H1 (cell line): Measurements from ENCODE around the gene UHRF2. TPM values are rescaled to one million over a fixed set of nuclear protein-coding genes. Genes with fewer than 3 reads are reported as not detected.

Experiments used
- CTCF ChIA-PET: fragments of 300-600 bp; sonication (Branson Sonifier 250); formaldehyde crosslinking; loops from one replicate; lab custom pipeline; 2021; ENCODE audit not compliant: partially characterized antibody; lab: Charles Lee
- POLR2A ChIA-PET: fragments of 300-600 bp; sonication (Branson Sonifier 250); formaldehyde crosslinking; loops from one replicate; lab custom pipeline; 2021; ENCODE audit warnings: inconsistent platforms; ENCODE audit not compliant: partially characterized antibody; lab: Charles Lee
- DNase-seq, 2 experiments: peaks; one replicate each; pipeline versions ENCODE4 v3.0.0 to v3.0.0-alpha.2; 2010 to 2022; ENCODE audit warnings: low spot score in 2 of 2, low read depth in 1 of 2, mixed read lengths in 1 of 2
- FAIRE-seq: peaks from 2 replicates; lab custom pipeline; 2011; peaks lifted over from hg19 to GRCh38; lab: Jason Lieb, UNC
- H2AFZ ChIP-seq: 2 replicates; pipeline ENCODE4 v1.8.1; 2012; ENCODE audit warnings: low read length, inconsistent platforms
- H2AK5ac ChIP-seq: 2 replicates; pipeline ENCODE4 v1.6.1; 2013; ENCODE audit warnings: low read depth, low read length
- H2BK120ac ChIP-seq: replicated peaks from 2 replicates; pipeline ENCODE3; 2013; ENCODE audit warnings: low read depth, low read length, inconsistent platforms
- H2BK12ac ChIP-seq: 2 replicates; pipeline ENCODE4 v1.6.1; 2013; ENCODE audit warnings: low read depth, low read length
- H2BK15ac ChIP-seq: 2 replicates; pipeline ENCODE4 v1.6.1; 2013; ENCODE audit warnings: low read length
- H2BK20ac ChIP-seq: 2 replicates; pipeline ENCODE4 v1.6.1; 2013; ENCODE audit warnings: low read length
- H2BK5ac ChIP-seq: 2 replicates; pipeline ENCODE4 v1.6.1; 2013; ENCODE audit warnings: low read depth, low read length
- H3K14ac ChIP-seq: 2 replicates; pipeline ENCODE4 v1.6.1; 2013; ENCODE audit warnings: inconsistent platforms; ENCODE audit not compliant: insufficient read length
- H3K18ac ChIP-seq: 2 replicates; pipeline ENCODE4 v1.6.1; 2013; ENCODE audit warnings: low read length; ENCODE audit errors: extremely low read depth
- H3K23ac ChIP-seq: 2 replicates; pipeline ENCODE4 v1.6.1; 2013; ENCODE audit warnings: inconsistent platforms; ENCODE audit not compliant: insufficient read length
- H3K23me2 ChIP-seq: 2 replicates; pipeline ENCODE4 v1.6.1; 2013; ENCODE audit warnings: low read depth, low read length
- H3K27ac ChIP-seq: 2 replicates; pipeline ENCODE4 v1.6.1; 2011; ENCODE audit warnings: low read depth, low read length, inconsistent platforms
- H3K27me3 ChIP-seq, 4 experiments: replicated peaks in 1 of 4; 1 replicate in 1 of 4; 2 replicates in 3 of 4; pipeline versions ENCODE4 v1.6.1 to v1.8.1; 2011 to 2013; ENCODE audit warnings: low read length in 3 of 4, mild to moderate bottlenecking in 3 of 4, inconsistent platforms in 2 of 4, mixed read lengths in 2 of 4, moderate library complexity in 1 of 4; ENCODE audit not compliant: control insufficient read depth in 3 of 4, insufficient read depth in 3 of 4; ENCODE audit errors: extremely low read depth in 1 of 4
- H3K36me3 ChIP-seq, 4 experiments: 2 replicates each; pipeline versions ENCODE4 v1.6.1 to v1.8.1; 2011 to 2013; ENCODE audit warnings: mild to moderate bottlenecking in 4 of 4, low read length in 3 of 4, moderate library complexity in 2 of 4, control low read depth in 1 of 4, inconsistent platforms in 1 of 4; ENCODE audit not compliant: insufficient read depth in 4 of 4, control insufficient read depth in 2 of 4
- H3K4ac ChIP-seq: replicated peaks from 2 replicates; pipeline ENCODE3; 2013; ENCODE audit warnings: low read length, low read depth, mixed read lengths, inconsistent platforms; ENCODE audit not compliant: insufficient read length
- H3K4me1 ChIP-seq, 4 experiments: replicated peaks in 1 of 4; 1 replicate in 1 of 4; 2 replicates in 3 of 4; pipeline versions ENCODE4 v1.6.1 to v1.8.1; 2011 to 2013; ENCODE audit warnings: low read length in 3 of 4, inconsistent platforms in 2 of 4, mixed read lengths in 1 of 4; ENCODE audit not compliant: insufficient read depth in 4 of 4, control insufficient read depth in 3 of 4
- H3K4me2 ChIP-seq, 2 experiments: 2 replicates each; pipeline versions ENCODE4 v1.6.1 to v1.8.1; 2011 to 2013; ENCODE audit warnings: low read depth in 2 of 2, low read length in 2 of 2, control low read depth in 1 of 2, inconsistent platforms in 1 of 2, mild to moderate bottlenecking in 1 of 2; ENCODE audit not compliant: insufficient read depth in 1 of 2
- H3K4me3 ChIP-seq, 4 experiments: fragments of 200-600, 300-600 bp in 1 of 4; sonication (generic), shearing (Covaris generic), sonication (Bioruptor Twin) in 1 of 4; 2 replicates each; pipeline versions ENCODE4 v1.5.1 to v1.8.1; 2011 to 2016; ENCODE audit warnings: low read length in 4 of 4, low read depth in 3 of 4, control low read depth in 2 of 4, inconsistent platforms in 2 of 4, mild to moderate bottlenecking in 2 of 4, mixed read lengths in 1 of 4, moderate library complexity in 1 of 4; ENCODE audit not compliant: insufficient read depth in 2 of 4; ENCODE audit errors: extremely low read depth in 1 of 4
- H3K56ac ChIP-seq: replicated peaks from 2 replicates; pipeline ENCODE3; 2013; ENCODE audit warnings: low read depth, mild to moderate bottlenecking, mixed read lengths, low read length, inconsistent platforms; ENCODE audit not compliant: insufficient read length
- H3K79me1 ChIP-seq: 2 replicates; pipeline ENCODE4 v1.6.1; 2013; ENCODE audit warnings: low read depth, low read length, control low read depth
- H3K79me2 ChIP-seq, 2 experiments: 2 replicates each; pipeline versions ENCODE4 v1.6.1 to v1.8.1; 2012 to 2013; ENCODE audit warnings: low read length in 2 of 2, mild to moderate bottlenecking in 2 of 2, inconsistent platforms in 1 of 2; ENCODE audit not compliant: insufficient read depth in 2 of 2, control insufficient read depth in 1 of 2
- H3K9ac ChIP-seq, 4 experiments: replicated peaks in 1 of 4; 1 replicate in 1 of 4; 2 replicates in 3 of 4; pipeline versions ENCODE4 v1.6.1 to v1.8.1; 2011 to 2013; ENCODE audit warnings: low read depth in 3 of 4, low read length in 3 of 4, control low read depth in 2 of 4, mild to moderate bottlenecking in 2 of 4, moderate library complexity in 2 of 4, inconsistent platforms in 1 of 4; ENCODE audit errors: extremely low read depth in 1 of 4
- H3K9me3 ChIP-seq, 2 experiments: 2 replicates each; pipeline versions ENCODE4 v1.6.1 to v1.8.1; 2012 to 2013; ENCODE audit warnings: mild to moderate bottlenecking in 2 of 2, moderate library complexity in 2 of 2, control low read depth in 1 of 2, inconsistent platforms in 1 of 2, low read depth in 1 of 2, low read length in 1 of 2, mixed read lengths in 1 of 2; ENCODE audit not compliant: insufficient read depth in 2 of 2
- H4K20me1 ChIP-seq, 2 experiments: replicated peaks in 1 of 2; 2 replicates each; pipeline versions ENCODE3 to v1.8.1; 2011 to 2013; ENCODE audit warnings: inconsistent platforms in 2 of 2, low read length in 2 of 2, mild to moderate bottlenecking in 1 of 2; ENCODE audit not compliant: insufficient read depth in 2 of 2, control insufficient read depth in 1 of 2
- H4K5ac ChIP-seq: 2 replicates; pipeline ENCODE4 v1.6.1; 2013; ENCODE audit warnings: low read length, low read depth, mixed read lengths, inconsistent platforms; ENCODE audit not compliant: insufficient read length
- H4K8ac ChIP-seq: 2 replicates; pipeline ENCODE4 v1.8.0; 2013; ENCODE audit warnings: mild to moderate bottlenecking, moderate library complexity, low read length, inconsistent platforms; ENCODE audit not compliant: insufficient read depth; ENCODE audit errors: extremely low read depth
- H4K91ac ChIP-seq: replicated peaks from 2 replicates; pipeline ENCODE3; 2013; ENCODE audit warnings: low read length, mixed read lengths, inconsistent platforms; ENCODE audit not compliant: insufficient read length
- ATF3 ChIP-seq: IDR thresholded peaks from 2 replicates; pipeline ENCODE4 v1.6.1; 2011; ENCODE audit warnings: low read depth, mild to moderate bottlenecking, low read length; ENCODE audit not compliant: insufficient read depth
- BACH1 ChIP-seq: IDR thresholded peaks from 2 replicates; pipeline ENCODE4 v1.6.1; 2012; ENCODE audit warnings: low read length, improper control_type of control experiment
- POLR2AphosphoS5 ChIP-seq: IDR thresholded peaks from 2 replicates; pipeline ENCODE4 v1.6.1; 2011; ENCODE audit warnings: low read depth, low read length
- RBBP5 ChIP-seq: IDR thresholded peaks from 2 replicates; pipeline ENCODE4 v1.7.1; 2012; ENCODE audit warnings: low read depth, mild to moderate bottlenecking, inconsistent platforms, low read length, moderate library complexity, borderline replicate concordance
- SP2 ChIP-seq: IDR thresholded peaks from 2 replicates; pipeline ENCODE4 v1.6.1; 2012; ENCODE audit warnings: mild to moderate bottlenecking, low read length, inconsistent platforms
- SRF ChIP-seq: IDR thresholded peaks from 2 replicates; pipeline ENCODE4 v1.6.1; 2011; ENCODE audit warnings: mild to moderate bottlenecking, low read depth, low read length, moderate library complexity
- polyA plus RNA-seq, 7 experiments: library from polyadenylated mRNA; depleted of rRNA in 3 of 7; stranded (reverse) in 5 of 7; unstranded in 2 of 7; fragments of >200 nt in 5 of 7; fragments of 200-250 nt in 2 of 7; gene quantifications; 1 replicate in 5 of 7; 2 replicates in 1 of 7; 4 replicates in 1 of 7; pipeline versions ENCODE4 v1.2.1 to v1.2.3, GENCODE V29; 2011 to 2013; ENCODE audit warnings: missing spikeins in 2 of 7, mixed read lengths in 2 of 7
- total RNA-seq: library from RNA; stranded (reverse); fragmentation: NEBNext Ultra II Directional; extraction: Animal tissue kit (Norgen Biotek cat#: 25700); gene quantifications from 2 replicates; pipeline ENCODE4 v1.2.1, GENCODE V29; 2021

UHRF2 gene
- total and polyA plus RNA-seq, 2 of the 8 experiments (the other 6 are each of a cell fraction or from before 2014, with no cell fraction given): 31.8 to 48.0 TPM

- no peak overlapping the region for H4K91ac ChIP-seq
- H2BK120ac ChIP-seq: no peak overlapping the region
- H3K4me3 ChIP-seq: no peak overlapping the region
- CTCF ChIA-PET: interaction anchor here (0.5 to 0.8 kb wide), 2 partner anchors 34 to 144 kb away, joined by 3 read pairs; no protein-coding TSS in a partner anchor
- no peak overlapping the region for H4K5ac ChIP-seq
- peaks cover 0 to 5% (median 0%) of the 10 kb centered on the region in 4 experiments; a peak in 1 of 7 replicates for H3K4me1 ChIP-seq
- H3K79me2 ChIP-seq: peaks cover 10 to 93% of the 10 kb centered on the region in 2 experiments
- H3K36me3 ChIP-seq: no peaks in the 10 kb centered on the region
- no peak overlapping the region for H3K14ac ChIP-seq
- no peak overlapping the region for H2BK15ac ChIP-seq
- H4K20me1 ChIP-seq: peaks cover 3 to 6% of the 10 kb centered on the region in 2 experiments
- H3K23me2 ChIP-seq: no peaks in the 10 kb centered on the region
- no peak overlapping the region; a peak in 1 of 7 replicates for H3K9ac ChIP-seq
- POLR2A ChIA-PET: interaction anchor here (1.3 kb wide), 1 partner anchor 25 kb away, joined by 5 read pairs; no protein-coding TSS in a partner anchor
- no peak for TF ChIP-seq RBBP5
- TF ChIP-seq SP2: no peak
- no peak for TF ChIP-seq POLR2AphosphoS5
- TF ChIP-seq ATF3: no peak
- no peak for TF ChIP-seq SRF
- TF ChIP-seq BACH1: no peak
- no peak overlapping the region for H2BK20ac ChIP-seq
- H2BK12ac ChIP-seq: no peak overlapping the region
- H3K4me2 ChIP-seq: no peak overlapping the region
- H3K79me1 ChIP-seq: peaks cover 4% of the 10 kb centered on the region
- H3K27me3 ChIP-seq: no peaks in the 10 kb centered on the region
- H2BK5ac ChIP-seq: no peak overlapping the region
- H2AK5ac ChIP-seq: no peak overlapping the region
- H2AFZ ChIP-seq: no peak overlapping the region
- no peak overlapping the region for H3K18ac ChIP-seq
- no peak overlapping the region for H4K8ac ChIP-seq
- no peak overlapping the region for H3K23ac ChIP-seq
- FAIRE-seq (no peak), DNase-seq (no peak)
- H3K9me3 ChIP-seq: no peaks in the 10 kb centered on the region
- H3K4ac ChIP-seq: no peak overlapping the region
- H3K56ac ChIP-seq: no peak overlapping the region
- H3K27ac ChIP-seq: no peak overlapping the region
Measured at GRCh38 chr9:6449645-6450044, 36.6 kb downstream of the UHRF2 start.
